Measurements from ENCODE around the gene SLC22A23.

Gene SLC22A23

DNA sequence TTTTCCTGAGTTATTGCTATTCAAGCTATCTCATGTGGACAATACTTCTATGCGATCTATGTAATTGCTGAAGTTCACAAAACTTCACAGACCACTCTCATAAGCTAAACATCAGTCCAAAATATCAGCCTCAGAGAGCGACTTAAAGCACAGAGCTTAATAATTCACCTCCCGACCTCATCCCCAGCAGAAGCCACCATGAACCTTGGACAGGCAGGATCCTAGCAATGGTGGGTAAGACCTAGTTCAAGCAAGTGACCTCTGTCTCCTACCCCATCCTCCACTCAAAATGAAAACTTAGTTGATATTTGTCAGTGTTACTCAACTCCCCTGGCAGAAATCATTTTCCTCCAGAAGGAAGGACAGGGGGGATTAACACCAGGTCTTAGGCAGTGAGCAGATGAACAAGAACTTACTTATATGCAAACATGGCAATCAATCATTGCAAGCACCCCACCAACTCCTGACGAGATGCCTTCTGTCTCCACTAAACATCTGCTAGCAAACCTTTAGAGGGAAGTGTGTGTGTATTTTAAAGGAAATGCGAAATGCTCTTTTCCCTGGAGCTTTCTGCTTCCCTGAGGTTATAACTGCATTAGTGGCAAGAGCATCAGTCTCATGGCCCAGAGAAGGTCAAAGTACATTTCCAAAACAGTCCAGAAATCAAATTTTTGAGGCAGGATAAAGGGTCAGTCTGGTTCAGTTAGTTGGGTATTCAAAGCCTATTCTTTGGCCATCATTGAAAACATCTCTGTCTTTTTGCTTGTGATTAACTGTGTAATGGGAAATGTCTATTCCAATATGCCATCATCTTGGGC is 90.0 kb downstream of the SLC22A23 start:
- DNase-seq = no peak

- DNase-seq = no peak
Observed at GRCh38 chr6:3364391-3364790, 92.5 kb downstream of the SLC22A23 start.

DNA sequence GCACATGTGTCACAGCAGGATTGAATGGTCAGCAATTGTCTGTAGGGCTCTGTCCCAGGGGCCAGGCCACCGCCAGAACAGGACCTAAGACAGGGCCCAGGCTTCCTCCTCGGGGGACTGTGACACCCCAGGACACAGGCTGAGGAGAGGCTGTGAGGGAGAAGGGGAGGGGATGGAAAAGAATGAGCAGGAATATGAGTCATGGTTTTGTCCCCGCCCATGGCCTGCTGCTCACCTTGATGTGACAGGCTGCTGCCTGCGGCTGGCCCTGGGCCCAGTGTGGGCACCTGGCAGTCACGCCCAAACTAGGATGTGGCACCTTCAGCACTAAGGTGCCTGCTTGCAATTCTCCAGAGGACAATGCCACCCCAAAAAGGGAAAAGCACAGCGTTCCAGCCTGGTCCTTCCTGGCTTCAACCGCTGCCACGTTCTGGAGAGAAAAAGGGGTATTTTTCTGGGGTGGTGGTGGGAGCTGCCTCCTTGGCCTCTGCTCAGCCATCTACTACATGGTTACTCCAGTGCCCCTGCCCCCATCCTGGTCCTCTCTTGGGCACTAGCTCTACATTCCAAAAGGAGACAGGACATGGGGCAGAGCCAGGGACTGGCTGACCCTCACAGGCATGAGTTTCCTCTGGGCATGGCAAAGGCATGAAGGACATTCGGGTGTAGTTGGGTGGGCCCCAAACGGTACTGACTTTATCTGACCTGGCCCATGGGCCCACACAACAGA is 93.4 kb downstream of the SLC22A23 start:
- DNase-seq = no peak

DNA sequence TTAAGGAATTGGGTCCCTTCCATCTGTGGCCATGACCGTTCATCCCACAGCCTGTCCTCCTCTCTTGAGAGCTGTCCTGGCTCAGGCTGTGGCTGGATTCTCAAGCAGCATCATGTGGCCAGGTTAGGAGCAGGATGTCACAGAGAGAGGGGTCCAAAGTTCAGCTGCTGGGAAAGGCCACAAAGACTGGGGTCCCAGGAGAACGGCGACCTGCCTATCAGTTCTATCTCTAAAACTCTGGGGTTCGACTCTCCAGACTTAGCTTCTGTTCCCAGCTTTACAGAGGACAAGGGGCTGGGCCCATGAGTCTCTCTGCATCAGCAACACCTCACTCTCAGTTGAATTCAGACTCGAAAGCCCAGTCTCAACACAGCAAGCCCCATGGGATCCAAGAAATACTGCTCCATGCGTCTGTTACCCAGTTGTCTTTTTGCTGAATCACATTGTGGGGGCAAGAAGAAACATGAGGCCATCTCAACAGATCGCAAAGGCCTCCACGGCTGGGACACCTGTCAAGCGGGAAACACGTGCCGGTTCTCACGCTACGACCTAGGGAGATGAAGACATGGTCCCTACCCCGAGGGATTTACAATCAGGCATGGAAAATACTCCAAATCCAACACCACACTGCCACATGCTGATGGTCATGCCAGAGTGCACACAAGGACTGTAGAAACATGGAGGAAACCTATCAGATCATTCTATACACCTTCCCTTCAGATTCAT is 95.4 kb downstream of the SLC22A23 start:
- no peak for DNase-seq

GRCh38 chr6:3360727-3361045 is 96.2 kb downstream of the SLC22A23 start:
- DNase-seq = no peak

DNA sequence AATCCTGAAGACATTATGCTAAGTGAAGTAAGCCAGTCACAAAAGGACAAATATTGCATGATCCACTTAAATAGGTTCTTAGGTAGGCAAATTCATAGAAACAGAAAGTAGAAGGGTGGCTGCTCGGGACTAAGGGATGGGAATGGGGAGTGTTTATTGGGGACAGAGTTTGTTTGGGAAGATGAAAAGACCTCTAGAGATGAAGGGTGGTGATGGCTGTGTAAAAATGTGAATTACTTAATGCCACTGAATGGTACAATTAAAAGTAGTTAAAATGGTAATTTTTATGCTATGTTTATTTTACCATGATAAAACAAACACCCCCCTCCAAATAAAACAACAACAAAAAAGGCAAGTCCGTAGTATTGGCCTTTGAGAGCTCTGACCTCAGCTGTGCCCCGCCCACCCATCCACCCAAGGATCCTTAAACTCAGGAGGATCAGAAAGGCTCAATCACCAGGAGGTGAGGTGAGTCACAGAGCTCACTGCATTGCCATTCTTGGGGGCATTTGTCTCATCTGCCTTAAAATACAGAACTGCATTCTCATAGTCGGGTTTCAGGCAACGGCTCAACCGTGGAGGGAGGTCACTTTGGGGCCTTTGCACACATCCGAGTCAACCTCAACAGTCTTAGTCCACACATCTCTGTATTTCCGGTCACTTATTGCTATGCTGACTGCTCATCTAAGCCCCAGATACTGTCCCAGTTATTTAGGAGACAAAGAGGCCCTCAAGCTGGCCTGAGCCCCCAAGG is 96.7 kb downstream of the SLC22A23 start:
- DNase-seq = no peak

GRCh38 chr6:3359101-3359752 is 97.6 kb downstream of the SLC22A23 start:
- DNase-seq = no peak

GRCh38 chr6:3358413-3359100 is 98.3 kb downstream of the SLC22A23 start:
- no peak for DNase-seq

GRCh38 chr6:3357678-3358077 is 99.2 kb downstream of the SLC22A23 start:
- no peak for DNase-seq

DNA sequence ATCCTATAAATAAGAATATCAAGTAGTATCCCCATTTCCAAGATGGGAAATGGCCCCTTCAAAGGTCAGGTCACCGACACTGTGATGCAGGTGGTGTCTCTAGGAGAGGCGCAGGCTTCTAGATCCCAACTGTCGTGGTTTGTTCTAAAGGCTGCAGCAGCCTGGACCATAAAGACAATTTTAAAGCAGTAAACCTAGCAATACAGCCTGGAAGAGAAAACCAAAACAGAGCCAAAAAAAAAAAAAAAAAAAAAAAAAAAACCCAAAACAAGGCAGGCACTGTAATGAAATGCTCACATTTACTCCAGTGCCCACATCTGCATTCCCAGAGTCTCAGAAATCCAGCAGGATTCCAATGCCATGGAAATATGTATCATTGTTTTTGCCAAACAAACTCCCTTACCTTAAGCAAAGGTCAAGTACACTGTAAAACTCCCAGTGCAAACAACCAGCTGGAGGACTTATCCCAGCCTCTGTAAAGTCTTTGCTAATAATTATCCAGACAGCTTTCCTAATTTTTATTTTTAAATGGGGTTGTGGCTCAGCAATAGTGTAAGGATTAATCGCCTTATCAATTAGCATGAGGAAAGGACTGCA is 99.9 kb downstream of the SLC22A23 start:
- no peak for DNase-seq

DNA sequence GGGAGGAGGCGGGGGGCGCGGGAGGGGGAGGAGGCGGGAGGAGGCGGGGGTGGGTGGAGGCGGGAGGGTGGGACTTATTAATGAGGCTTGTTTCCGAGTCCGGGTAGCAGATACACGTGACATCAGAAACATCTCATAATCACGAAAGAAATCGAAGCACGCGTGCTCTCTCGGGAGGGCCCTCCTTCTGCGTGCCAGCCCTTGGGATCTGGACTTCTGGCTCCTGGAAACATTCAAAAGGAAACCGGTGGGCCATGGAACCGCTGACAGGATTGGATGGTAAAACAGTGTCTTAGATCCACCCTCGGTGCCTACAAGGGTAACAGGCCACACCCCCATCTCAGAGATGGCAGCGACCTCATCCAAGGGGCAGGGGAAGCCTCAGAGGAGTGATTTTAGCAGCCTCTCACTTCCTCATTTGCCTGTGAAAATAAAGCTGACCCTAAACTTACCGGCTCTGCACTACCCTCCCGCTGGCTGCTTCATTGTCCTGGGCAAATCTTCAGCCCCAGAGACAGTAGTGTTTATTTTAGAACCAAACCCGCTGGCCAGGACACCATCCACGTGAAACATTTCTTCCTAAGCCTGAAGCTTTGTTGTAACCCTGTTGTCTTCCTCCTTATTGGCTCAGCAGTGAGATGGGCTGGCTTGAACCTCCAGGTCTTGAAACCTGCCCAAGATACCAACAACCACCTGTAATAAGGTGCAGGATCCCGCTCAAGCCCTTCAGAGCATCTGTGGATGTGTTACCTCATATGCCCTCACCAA is 100.6 kb downstream of the SLC22A23 start:
- no peak for DNase-seq

DNA sequence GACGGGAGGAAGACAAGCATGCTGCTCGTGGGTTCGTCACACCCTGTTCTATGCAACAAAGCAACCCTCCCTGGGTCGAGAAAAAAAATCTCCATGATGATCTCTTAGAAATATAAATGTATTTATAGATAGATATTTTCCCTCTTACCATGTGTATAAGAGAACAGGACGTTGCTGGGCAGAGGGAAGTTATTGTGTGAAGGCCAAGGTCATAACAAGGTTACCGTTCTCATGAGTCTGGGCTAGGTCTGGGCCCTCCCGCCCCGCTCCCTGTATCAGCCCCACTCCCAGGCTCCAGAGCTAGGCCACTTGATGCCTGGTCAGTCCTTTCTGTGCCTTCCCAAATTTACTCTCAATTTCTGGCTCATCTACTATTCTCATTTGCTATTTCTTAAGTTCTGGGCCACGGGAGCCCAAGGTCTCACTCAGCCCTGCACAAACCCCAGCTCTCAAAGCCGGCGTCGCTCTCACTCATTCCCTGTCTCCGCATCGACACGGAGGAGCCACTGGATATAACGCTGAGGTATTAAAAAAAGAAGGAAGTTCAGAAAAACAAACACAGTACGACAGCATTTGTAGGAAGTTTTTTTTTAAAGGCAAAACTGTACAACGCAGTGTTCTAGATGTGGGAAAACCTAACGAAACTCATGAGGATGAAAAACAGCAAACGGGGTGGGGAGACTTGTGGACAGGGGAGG is 101.3 kb downstream of the SLC22A23 start:
- DNase-seq = no peak

DNA sequence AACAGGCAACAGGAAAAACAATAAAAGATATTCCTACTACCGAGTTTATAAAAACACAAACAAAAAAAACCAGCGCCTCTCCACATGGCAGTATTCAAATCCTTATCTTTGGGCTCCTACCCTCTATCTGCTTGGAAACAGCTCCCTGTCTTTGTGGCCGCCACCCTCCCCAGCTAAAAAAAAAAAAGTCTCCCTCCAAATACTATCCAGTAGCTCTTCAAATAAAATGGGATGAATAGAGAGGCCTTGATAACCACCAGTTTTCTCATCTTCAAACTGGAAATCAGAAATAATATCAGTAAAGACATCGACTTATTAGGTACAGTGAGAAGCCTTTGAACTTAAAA is 101.9 kb downstream of the SLC22A23 start:
- DNase-seq = no peak

DNA sequence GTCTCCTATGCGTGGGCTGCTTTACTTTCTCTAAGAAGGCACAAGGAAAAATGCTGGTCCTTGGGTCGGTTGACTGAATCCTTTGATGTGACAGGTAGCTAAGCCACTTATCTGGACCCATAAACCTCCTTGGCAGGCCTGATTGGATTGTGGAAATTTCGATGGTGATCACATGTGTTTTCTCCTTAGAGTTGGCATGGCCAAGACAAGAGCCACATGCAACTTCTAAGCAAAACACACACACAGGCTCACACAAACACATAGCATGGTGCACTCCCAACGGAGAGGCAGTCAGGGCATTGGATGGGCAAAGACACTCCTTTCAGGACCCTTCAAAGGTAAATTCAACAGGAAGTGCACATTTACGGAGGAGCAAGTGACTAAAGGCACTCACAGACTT is 102.9 kb downstream of the SLC22A23 start:
- no peak for DNase-seq

DNA sequence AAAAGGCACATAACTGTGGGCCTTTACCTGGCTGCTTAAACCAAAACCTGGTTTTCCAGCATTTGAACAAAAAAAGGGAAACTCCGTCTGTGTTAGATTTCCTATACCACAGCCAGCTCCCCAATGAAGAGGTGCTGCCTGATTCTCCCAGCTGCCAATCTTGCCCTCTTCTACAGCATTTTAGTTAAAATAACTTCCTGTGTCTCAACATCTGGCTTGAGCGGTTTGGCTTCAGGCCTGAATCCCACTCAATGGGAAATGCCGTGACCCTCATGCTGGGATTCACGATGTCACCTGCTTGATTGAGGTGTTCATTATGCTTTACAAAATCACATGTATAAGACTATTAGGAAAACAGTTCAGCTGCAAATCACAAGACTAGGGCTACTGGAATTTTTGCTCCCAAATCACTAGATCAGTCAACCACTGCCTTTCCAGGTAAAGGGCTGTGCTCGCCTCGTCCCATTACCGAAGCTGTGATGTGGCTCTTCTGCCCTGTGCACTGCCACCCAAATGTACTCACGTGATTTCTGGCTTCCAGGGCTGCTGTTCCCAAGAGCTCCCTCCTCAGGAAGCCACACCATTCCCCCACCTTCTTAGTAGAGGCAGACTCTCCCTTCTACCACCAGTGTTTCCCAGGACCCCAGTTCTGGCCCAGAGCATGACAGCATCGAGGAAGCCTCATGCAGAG is 103.5 kb downstream of the SLC22A23 start:
- no peak for DNase-seq

GRCh38 chr6:3352678-3353077 is 104.2 kb downstream of the SLC22A23 start:
- no peak for DNase-seq

DNA sequence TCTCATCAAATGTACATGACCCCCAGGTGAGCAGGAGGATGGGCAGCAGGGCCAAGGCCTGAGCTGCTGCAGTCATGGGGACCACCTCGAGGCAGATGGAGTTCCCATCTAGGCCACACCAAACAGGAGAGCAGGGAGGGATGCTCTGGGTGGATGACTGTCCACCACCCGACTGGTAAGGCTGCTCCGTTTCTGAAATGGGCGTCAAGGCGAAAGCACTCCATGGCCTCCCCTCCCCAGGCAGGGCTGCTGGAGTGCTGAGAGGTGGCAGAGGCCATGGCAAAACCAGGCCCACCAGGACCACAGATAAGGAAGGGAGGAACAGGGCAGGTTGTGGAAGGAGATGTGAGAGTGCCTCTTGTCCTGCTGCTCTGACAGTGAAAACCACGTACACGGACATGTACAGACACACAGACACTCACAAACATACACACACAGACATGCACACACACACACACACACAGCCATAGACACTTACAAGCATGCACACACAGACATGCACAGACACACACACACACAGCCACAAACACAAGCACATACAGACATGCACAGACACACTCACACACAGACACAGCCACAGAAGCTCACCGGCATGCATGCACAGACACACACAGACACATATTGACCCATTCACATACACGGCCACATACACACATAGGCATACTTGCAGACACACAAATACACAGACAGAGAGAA is 104.9 kb downstream of the SLC22A23 start:
- DNase-seq = no peak

GRCh38 chr6:3351105-3351676 is 105.7 kb downstream of the SLC22A23 start:
- no peak for DNase-seq

Measured in NCI-H510A (cell line).